ENCODE data around the gene SLC2A9. TPM values are rescaled to one million over a fixed set of nuclear protein-coding genes. Genes with fewer than 3 reads are reported as not detected.

SLC2A9 gene
- total RNA-seq, 1 donor from 2014 or later: 4.8 TPM

DNA sequence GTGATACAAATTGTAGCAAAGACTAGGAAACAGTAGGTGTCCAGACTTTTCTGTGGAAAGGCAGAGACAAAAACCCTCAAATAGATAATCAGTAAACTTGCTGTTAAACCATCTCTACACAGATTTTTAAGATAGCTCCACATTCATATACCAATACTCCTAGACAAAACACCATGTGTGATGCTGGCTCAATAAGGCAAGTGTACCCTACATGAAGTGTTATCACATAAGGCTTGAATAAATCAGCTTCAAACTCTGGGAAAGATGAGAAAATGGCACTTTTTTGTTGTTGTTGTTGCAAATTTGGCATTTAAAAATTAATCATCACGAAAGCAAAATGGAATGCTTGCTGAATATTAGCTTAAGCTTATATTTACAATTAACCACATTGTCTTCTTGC, 194.7 kb downstream of the SLC2A9 start:
- TF ChIP-seq, protein P1, sequence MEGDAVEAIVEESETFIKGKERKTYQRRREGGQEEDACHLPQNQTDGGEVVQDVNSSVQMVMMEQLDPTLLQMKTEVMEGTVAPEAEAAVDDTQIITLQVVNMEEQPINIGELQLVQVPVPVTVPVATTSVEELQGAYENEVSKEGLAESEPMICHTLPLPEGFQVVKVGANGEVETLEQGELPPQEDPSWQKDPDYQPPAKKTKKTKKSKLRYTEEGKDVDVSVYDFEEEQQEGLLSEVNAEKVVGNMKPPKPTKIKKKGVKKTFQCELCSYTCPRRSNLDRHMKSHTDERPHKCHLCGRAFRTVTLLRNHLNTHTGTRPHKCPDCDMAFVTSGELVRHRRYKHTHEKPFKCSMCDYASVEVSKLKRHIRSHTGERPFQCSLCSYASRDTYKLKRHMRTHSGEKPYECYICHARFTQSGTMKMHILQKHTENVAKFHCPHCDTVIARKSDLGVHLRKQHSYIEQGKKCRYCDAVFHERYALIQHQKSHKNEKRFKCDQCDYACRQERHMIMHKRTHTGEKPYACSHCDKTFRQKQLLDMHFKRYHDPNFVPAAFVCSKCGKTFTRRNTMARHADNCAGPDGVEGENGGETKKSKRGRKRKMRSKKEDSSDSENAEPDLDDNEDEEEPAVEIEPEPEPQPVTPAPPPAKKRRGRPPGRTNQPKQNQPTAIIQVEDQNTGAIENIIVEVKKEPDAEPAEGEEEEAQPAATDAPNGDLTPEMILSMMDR (IDR thresholded peaks at IDR 0.05; ENCODE audit: unreplicated experiment): no peak
- DNase-seq (ENCODE audit: low spot score in 2 of 2, unreplicated experiment in 2 of 2): no peak
- Mint-ChIP-seq H3K4me3 (no peak overlapping the region), H3K9me3 (no peaks in the 10 kb centered on the region), H3K36me3 (no peaks in the 10 kb centered on the region), H3K27me3 (ENCODE audit: low read depth) (peaks cover 23% of the 10 kb centered on the region), H3K4me1 (no peaks in the 10 kb centered on the region), H3K27ac (no peak overlapping the region)

GRCh38 chr4:9825049-9825448, 196.2 kb downstream of the SLC2A9 start:
- TF ChIP-seq, protein P1 (IDR thresholded peaks at IDR 0.05; ENCODE audit: unreplicated experiment): no peak
- no peak for DNase-seq (ENCODE audit: low spot score in 2 of 2, unreplicated experiment in 2 of 2)
- H3K27ac Mint-ChIP-seq: no peak overlapping the region
- H3K36me3 Mint-ChIP-seq: no peaks in the 10 kb centered on the region
- H3K4me3 Mint-ChIP-seq: no peak overlapping the region
- H3K27me3 Mint-ChIP-seq (ENCODE audit: low read depth): peaks cover 29% of the 10 kb centered on the region
- no peaks in the 10 kb centered on the region for H3K4me1 Mint-ChIP-seq
- no peaks in the 10 kb centered on the region for H3K9me3 Mint-ChIP-seq

- no peaks in the 10 kb centered on the region for H3K4me1 Mint-ChIP-seq
- no peaks in the 10 kb centered on the region for H3K36me3 Mint-ChIP-seq
- H3K9me3 Mint-ChIP-seq: peaks cover 4% of the 10 kb centered on the region
- DNase-seq (ENCODE audit: low spot score in 2 of 2, unreplicated experiment in 2 of 2): no peak
- peaks cover 35% of the 10 kb centered on the region for H3K27me3 Mint-ChIP-seq (ENCODE audit: low read depth)
- no peak overlapping the region for H3K27ac Mint-ChIP-seq
- TF ChIP-seq, protein P1 (IDR thresholded peaks at IDR 0.05; ENCODE audit: unreplicated experiment): no peak
- no peak overlapping the region for H3K4me3 Mint-ChIP-seq
These were observed 201.0 kb downstream of the SLC2A9 start for GRCh38 chr4:9820343-9820742.

DNA sequence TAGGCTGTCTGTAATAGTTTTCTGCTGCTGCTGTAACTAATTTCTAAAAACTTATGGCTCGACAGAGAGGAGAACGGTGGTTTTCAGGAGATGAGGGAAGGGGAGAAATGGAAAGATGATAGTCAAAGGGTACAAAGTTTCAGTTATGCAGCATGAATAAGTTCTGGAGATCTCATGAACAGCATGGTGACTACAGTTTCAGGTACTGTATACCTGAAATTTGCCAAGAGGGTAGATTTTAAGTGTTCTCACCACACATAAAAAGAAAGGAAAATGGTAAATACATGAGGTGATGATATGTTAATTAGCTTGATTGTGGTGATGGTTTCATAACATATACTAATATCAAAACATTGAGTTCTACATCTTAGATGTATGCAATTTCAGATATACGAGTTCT, 205.0 kb downstream of the SLC2A9 start:
- peaks cover 36% of the 10 kb centered on the region for H3K27me3 Mint-ChIP-seq (ENCODE audit: low read depth)
- no peak for DNase-seq (ENCODE audit: low spot score in 2 of 2, unreplicated experiment in 2 of 2)
- no peaks in the 10 kb centered on the region for H3K4me1 Mint-ChIP-seq
- H3K27ac Mint-ChIP-seq: no peak overlapping the region
- no peak overlapping the region for H3K4me3 Mint-ChIP-seq
- peaks cover 4% of the 10 kb centered on the region for H3K9me3 Mint-ChIP-seq
- TF ChIP-seq, protein P1 (IDR thresholded peaks at IDR 0.05; ENCODE audit: unreplicated experiment): no peak
- no peaks in the 10 kb centered on the region for H3K36me3 Mint-ChIP-seq

GRCh38 chr4:9812501-9813340, 208.6 kb downstream of the SLC2A9 start:
- no peak overlapping the region for H3K27ac Mint-ChIP-seq

More at GRCh38 chr4:9812501-9813340, 208.6 kb downstream of the SLC2A9 start:
- no peak overlapping the region for H3K4me3 Mint-ChIP-seq
- TF ChIP-seq, protein P1 (IDR thresholded peaks at IDR 0.05; ENCODE audit: unreplicated experiment): no peak
- no peaks in the 10 kb centered on the region for H3K9me3 Mint-ChIP-seq
- no peak for DNase-seq (ENCODE audit: low spot score in 2 of 2, unreplicated experiment in 2 of 2)
- no peaks in the 10 kb centered on the region for H3K36me3 Mint-ChIP-seq
- H3K4me1 Mint-ChIP-seq: no peaks in the 10 kb centered on the region
- H3K27me3 Mint-ChIP-seq (ENCODE audit: low read depth): peaks cover 30% of the 10 kb centered on the region
